MM.1S (cell line): Measurements from ENCODE around the gene ITGA2B.

Experiments used
- CTCF ChIP-seq: fragments of 300-600 bp; sonication (generic); IDR thresholded peaks from 2 replicates; pipeline ENCODE4 v1.5.1; 2016; ENCODE audit warnings: antibody characterized with exemption, low read length, mixed read lengths
- EZH2 ChIP-seq: fragments of 300-600 bp; sonication (generic); optimal IDR thresholded peaks from 2 replicates; pipeline ENCODE3; 2017; ENCODE audit warnings: low read depth, mild to moderate bottlenecking, antibody characterized with exemption, low read length, mixed read lengths
- EZH2phosphoT487 ChIP-seq: fragments of 300-600 bp; sonication (generic); IDR thresholded peaks from 2 replicates; pipeline ENCODE4 v1.6.1; 2018; ENCODE audit warnings: antibody characterized with exemption, low read length

GRCh38 chr17:44382917-44383316 is 6.5 kb downstream of the ITGA2B start:
- no peak for TF ChIP-seq EZH2
- no peak for TF ChIP-seq CTCF
- TF ChIP-seq EZH2phosphoT487 = no peak
